Measurements from ENCODE around the gene JPT1.

- TF ChIP-seq CTCF (IDR thresholded peaks at IDR 0.05 in 8 of 11, conservative IDR thresholded peaks at IDR 0.05 in 3 of 11) (no peak), POLR2A (IDR thresholded peaks at IDR 0.05) (no peak)
Measured at GRCh38 chr17:75130059-75130631, 24.2 kb downstream of the JPT1 start.

Data from spleen (tissue), 7 donors.